EH (cell line): ENCODE results near the gene SDK1.

ENCODE experiments used
- DNase-seq: peaks from one replicate; pipeline ENCODE4 v3.0.0-alpha.2; 2015; ENCODE audit warnings: low read depth

Gene SDK1

GRCh38 chr7:3292694-3293093, 8.4 kb upstream of the SDK1 start:
- no peak for DNase-seq

DNA sequence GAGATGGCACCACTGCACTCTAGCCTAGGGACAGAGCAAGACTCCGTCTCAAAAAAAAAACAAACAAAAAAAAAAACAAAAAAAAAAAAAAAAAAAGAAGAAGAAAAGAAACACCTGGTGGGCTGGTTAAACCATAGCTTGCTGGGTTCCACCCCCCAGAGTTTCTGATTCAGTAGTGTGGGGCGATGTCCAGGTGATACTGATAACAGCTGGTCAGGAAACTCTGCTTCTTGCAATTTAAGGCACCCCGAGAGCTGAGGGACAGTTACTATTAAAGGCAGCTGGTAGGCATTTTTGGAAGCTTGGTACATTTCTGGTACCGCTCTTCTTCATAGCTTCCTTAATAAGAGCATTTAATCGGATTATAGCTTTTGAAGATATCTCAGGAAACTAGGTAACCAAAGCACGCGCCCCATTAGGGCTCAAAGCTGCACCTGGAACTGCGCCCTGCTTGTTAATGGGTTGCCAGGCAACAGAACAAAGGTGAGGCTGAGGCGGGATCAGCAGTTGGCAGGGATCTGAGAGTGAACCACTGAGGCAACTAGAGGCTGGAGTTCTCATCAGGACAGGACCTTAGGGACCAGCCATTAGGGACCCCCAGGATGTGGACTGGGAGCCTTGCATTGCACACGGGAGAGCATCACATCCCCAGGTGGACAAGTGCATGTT, 6.5 kb upstream of the SDK1 start:
- DNase-seq, result no peak

- no peak for DNase-seq
Measured at GRCh38 chr7:3297105-3297819, 3.8 kb upstream of the SDK1 start.

DNA sequence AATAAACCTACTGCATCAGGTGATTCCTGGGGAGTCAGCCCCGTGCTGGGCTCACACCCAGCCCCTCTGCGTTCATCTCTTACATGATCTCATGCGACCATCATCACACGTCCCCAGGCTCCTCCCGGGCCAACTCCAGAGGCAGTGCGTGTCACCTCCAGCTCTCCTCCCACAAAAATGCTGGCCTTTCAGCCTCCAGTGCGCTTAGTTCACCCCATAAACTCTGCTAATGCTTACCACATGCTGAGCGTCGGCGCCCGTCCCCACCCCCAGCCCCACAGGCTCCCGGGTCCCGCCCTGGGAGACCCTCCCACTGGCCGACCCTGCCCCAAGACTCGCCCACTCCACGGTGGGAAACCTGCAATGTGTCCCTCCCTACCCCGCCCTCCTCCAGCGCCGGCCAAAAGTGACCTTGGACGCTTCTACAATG, 816 bp upstream of the SDK1 start:
- peak; percentile 7 for DNase-seq

DNA sequence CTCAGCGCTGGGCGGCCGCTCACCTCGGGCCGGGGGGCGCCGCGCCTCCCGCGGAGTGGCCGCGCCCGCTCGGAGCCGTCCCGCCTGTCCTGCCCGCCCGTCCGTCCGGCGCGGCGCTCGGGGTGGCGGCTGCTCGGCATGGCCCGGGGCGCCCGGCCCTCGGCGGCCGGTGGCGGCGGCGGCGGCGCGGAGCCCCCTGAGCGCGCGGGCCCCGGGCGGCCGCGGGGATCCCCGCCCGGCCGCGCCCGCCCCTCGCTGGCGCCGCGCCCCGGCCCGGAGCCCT, 338 bp downstream of the SDK1 start:
- no peak for DNase-seq

- no peak for DNase-seq
Measured at GRCh38 chr7:3301831-3302618, 973 bp downstream of the SDK1 start.

- no peak for DNase-seq
Measured at GRCh38 chr7:3302681-3303320, 1.7 kb downstream of the SDK1 start.

DNA sequence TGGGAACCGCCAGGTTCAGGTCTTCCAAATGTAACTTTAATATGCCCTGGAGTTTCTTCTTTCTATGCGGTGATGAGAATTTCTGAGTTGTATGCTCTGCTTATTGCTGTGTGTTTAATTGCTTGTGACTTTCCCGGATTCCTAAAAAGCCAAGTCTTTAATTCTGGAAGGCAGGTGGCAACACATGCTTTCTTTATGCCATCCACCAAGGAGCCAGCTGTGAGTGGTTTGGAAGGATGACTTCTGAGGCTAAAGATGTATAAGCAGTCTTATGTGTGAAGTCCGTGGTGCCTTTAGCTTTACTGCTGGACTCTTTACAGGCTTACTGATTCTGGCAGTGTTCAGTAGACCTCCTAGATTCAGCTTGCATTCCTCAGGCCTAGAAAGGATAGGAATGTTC, 3.1 kb downstream of the SDK1 start:
- DNase-seq, result no peak

- no peak for DNase-seq
Measured at GRCh38 chr7:3307435-3307834, 6.4 kb downstream of the SDK1 start.

DNA sequence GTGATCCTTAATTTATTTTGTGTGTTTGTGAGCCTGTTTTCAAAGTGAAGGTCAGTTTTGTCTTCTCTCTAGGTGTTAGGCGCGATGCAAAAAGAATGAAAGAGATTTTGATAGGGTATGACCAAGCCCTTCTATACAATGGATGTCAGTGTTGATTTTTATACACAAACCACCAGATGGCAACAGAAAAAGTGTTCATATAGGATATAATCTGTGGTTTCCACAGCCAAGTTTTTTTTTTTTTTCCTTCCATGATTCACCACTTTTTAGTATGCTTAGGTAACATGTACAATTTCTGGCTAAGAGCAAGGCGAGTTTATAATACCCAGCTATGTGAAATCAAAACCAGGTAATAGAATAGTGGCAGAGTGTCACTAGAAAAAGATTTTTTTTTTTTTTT, 8.1 kb downstream of the SDK1 start:
- no peak for DNase-seq

- DNase-seq, result no peak
Measured at GRCh38 chr7:3309956-3310355, 8.9 kb downstream of the SDK1 start.

DNA sequence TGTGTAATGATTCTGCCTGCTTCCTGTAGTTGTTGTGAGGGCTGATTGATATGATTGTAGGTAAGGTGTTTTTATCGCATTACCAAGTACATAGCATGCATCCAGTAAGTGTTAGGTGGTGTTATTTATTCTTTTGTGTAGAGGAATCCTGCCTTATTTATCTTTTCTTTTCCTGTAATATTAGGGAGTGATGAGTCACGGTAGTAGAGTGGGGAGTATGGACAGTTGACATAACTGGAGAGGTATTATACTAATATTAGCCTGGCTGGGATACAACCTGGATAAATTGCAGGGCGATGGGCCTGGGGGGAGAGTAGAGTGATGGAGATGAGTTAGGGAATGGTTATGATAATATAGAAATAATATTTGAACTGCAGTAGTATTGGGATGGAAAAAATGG, 9.8 kb downstream of the SDK1 start:
- no peak for DNase-seq

- no peak for DNase-seq
Measured at GRCh38 chr7:3312583-3312982, 11.5 kb downstream of the SDK1 start.

GRCh38 chr7:3318874-3319273, 17.8 kb downstream of the SDK1 start:
- no peak for DNase-seq

- no peak for DNase-seq
Measured at GRCh38 chr7:3321206-3321605, 20.2 kb downstream of the SDK1 start.

DNA sequence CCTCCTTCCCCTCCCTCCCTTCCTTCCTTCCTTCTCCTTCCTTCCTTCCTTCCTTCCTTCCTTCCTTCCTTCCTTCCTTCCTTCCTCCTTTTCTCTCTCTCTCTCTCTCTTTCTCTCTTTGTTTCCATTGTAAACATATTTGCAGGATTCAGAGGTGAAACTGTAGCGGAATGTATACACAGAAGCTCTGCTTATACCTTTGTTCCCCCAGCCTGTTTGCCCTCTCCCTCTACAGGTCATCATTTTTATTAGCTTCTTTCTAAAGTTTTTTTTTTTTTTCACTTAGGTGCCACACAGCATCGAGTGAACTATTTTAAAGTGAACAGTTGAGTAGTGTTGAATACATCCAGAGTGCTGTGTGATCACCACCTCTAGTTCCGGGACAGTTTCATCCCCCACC, 20.7 kb downstream of the SDK1 start:
- DNase-seq, result no peak

GRCh38 chr7:3326246-3326645, 25.2 kb downstream of the SDK1 start:
- no peak for DNase-seq

DNA sequence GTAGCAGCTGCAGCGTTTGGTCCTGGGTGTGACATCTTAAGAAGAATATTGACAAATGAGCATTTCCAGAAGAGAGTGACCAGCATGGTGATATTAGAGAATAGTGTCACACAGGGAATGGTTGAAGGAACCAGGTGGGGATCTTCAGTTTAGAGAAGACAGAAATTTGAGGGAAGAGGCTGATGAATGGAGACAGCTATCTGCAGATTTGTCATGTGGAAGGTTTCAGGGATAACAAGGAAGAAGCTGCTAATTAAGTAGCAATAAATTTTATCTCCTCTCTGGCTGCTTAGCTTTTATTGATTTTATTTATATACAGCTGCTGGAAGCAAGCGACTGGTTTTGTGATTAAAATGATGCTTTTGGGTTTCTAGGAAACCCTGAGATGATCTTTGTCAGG, 26.0 kb downstream of the SDK1 start:
- DNase-seq, result no peak

- DNase-seq, result no peak
Measured at GRCh38 chr7:3327655-3328054, 26.6 kb downstream of the SDK1 start.

GRCh38 chr7:3332308-3332707, 31.3 kb downstream of the SDK1 start:
- DNase-seq, result no peak

- no peak for DNase-seq
Measured at GRCh38 chr7:3333861-3334260, 32.8 kb downstream of the SDK1 start.

DNA sequence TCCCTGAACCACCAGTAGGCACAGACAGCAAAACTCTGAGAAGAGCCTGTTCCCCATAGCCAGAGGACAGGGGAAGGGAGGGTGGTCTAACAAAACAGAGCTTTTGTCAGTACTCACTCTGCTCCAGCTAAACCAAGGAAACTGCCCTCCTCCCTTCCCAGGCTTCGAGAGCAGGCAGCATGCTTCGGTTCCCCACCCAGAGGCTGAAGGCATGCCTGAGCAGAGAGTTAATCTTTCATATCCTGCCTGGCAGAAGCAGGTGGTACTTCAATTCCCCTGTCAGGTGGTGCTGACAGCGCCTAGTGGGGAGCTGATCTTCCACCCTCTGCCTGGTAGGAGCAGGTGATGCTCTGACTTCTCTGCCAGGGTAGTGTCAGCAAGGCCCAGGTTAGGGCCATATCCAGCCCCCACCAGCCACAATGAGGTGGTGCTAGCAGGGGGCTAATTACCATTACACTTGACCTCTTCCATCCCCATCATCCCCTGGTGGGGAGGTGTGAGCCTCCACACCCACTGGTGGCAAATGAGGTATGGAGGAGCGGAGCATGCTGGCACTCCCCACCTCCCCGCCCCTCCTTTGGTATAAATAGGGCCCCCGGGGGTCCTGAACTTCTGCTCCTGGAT, 35.1 kb downstream of the SDK1 start:
- no peak for DNase-seq
